Osteocyte (in vitro differentiated cells): ENCODE results near the gene SERBP1. TPM values are rescaled to one million over a fixed set of nuclear protein-coding genes. Genes with fewer than 3 reads are reported as not detected.
"Not testable (repeated sequence)": the region's sequence is repeated elsewhere in the genome, so short reads cannot be mapped to it uniquely, and the experiment has no call there.

Experiments
- DNase-seq: peaks from one replicate; pipeline ENCODE4 v3.0.0; 2021; ENCODE audit warnings: mixed read lengths; ENCODE audit not compliant: unreplicated experiment; ENCODE audit errors: extremely low spot score
- H3K27ac Mint-ChIP-seq: one replicate; pipeline ENCODE4 v1.8.0; 2021; ENCODE audit warnings: mild to moderate bottlenecking, mixed read lengths; ENCODE audit not compliant: unreplicated experiment
- H3K27me3 Mint-ChIP-seq: one replicate; pipeline ENCODE4 v1.8.0; 2021; ENCODE audit warnings: mixed read lengths; ENCODE audit not compliant: unreplicated experiment
- H3K36me3 Mint-ChIP-seq: one replicate; pipeline ENCODE4 v1.8.0; 2021; ENCODE audit warnings: mixed read lengths; ENCODE audit not compliant: unreplicated experiment
- H3K4me1 Mint-ChIP-seq: one replicate; pipeline ENCODE4 v1.8.0; 2021; ENCODE audit warnings: mixed read lengths; ENCODE audit not compliant: unreplicated experiment
- H3K4me3 Mint-ChIP-seq: one replicate; pipeline ENCODE4 v1.8.0; 2021; ENCODE audit warnings: mild to moderate bottlenecking, moderate library complexity, mixed read lengths; ENCODE audit not compliant: unreplicated experiment
- H3K9me3 Mint-ChIP-seq: one replicate; pipeline ENCODE4 v1.8.0; 2021; ENCODE audit warnings: mixed read lengths; ENCODE audit not compliant: unreplicated experiment
- total RNA-seq: library from RNA; stranded (reverse); gene quantifications from 2 replicates; pipeline ENCODE4 v1.2.1, GENCODE V29; 2021
- TF ChIP-seq, protein P1 (sequence below): fragments of 200-600 bp; sonication (generic); IDR thresholded peaks from 2 replicates; pipeline ENCODE4 v1.5.0; 2021; ENCODE audit warnings: antibody characterized with exemption, mild to moderate bottlenecking, moderate library complexity

Gene SERBP1
- total RNA-seq, 1 donor from 2014 or later, result 182 TPM

DNA sequence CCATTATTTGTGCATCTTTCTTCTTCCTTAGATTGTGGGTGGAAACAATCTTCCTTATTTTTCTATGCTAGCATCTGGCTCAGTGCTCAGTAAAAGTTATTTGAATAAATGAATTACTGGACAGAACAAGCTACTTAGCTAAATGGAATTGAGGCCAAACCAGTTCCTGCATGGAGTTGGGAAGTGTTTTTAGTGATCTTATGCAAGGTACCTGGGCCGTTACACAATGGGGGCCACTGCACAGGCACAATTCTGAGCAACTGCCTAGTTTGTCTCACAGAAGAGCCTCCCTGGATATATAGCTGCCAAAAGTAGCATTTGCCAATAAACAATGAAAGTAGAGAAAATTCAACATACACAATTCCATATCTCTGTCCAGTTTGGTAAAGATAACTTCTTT lies 27.0 kb upstream of the SERBP1 start:
- H3K27ac Mint-ChIP-seq, result no peak overlapping the region
- H3K36me3 Mint-ChIP-seq, result no peaks in the 10 kb centered on the region
- peaks cover 19% of the 10 kb centered on the region for H3K27me3 Mint-ChIP-seq
- H3K9me3 Mint-ChIP-seq, result no peaks in the 10 kb centered on the region
- TF ChIP-seq, protein P1, sequence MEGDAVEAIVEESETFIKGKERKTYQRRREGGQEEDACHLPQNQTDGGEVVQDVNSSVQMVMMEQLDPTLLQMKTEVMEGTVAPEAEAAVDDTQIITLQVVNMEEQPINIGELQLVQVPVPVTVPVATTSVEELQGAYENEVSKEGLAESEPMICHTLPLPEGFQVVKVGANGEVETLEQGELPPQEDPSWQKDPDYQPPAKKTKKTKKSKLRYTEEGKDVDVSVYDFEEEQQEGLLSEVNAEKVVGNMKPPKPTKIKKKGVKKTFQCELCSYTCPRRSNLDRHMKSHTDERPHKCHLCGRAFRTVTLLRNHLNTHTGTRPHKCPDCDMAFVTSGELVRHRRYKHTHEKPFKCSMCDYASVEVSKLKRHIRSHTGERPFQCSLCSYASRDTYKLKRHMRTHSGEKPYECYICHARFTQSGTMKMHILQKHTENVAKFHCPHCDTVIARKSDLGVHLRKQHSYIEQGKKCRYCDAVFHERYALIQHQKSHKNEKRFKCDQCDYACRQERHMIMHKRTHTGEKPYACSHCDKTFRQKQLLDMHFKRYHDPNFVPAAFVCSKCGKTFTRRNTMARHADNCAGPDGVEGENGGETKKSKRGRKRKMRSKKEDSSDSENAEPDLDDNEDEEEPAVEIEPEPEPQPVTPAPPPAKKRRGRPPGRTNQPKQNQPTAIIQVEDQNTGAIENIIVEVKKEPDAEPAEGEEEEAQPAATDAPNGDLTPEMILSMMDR, result no peak
- H3K4me3 Mint-ChIP-seq, result no peak overlapping the region
- no peaks in the 10 kb centered on the region for H3K4me1 Mint-ChIP-seq
- DNase-seq, result no peak

DNA sequence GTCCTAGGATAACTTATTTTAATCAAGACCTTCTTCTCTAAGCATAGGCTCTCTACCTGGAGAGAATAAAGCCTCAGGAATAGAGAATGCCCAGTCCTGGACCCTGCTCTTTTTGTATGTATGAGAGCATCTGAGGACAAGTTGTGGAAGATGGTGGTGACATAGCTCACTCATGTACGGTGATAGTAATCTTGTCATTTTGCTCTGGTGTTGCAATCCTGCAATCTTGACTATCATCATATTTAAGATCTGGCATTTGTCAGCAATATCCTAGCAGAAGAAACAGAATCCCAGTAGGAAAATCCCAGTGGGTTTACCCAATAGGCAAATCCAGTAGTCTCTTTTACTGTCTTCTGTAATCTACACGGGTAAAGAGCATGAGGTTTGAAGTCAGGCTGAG lies 21.6 kb upstream of the SERBP1 start:
- peaks cover 30% of the 10 kb centered on the region for H3K27me3 Mint-ChIP-seq
- TF ChIP-seq, protein P1, result no peak
- H3K4me3 Mint-ChIP-seq, result no peak overlapping the region
- DNase-seq, result no peak
- no peaks in the 10 kb centered on the region for H3K36me3 Mint-ChIP-seq
- no peaks in the 10 kb centered on the region for H3K9me3 Mint-ChIP-seq
- H3K4me1 Mint-ChIP-seq, result no peaks in the 10 kb centered on the region
- no peak overlapping the region for H3K27ac Mint-ChIP-seq

DNA sequence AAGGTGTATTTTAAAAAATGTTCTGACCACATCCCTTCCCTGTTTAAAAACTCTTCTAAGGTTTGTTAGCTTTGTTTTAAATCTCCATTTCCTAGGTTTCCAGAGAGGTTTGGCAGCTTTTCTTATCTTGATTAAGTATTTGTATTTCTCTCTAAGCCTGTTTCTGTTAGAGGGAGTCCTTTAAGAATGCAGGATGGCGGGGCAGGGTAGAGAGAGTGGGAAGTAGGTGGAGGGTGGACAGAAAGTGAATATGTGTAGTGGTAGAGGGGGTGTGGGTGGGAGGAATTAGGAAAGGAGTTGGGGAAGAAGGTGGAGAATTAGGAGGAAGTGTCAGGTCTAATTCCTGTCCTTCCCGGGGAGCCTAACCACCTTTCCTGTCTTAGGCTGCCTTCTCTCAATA lies 21.2 kb upstream of the SERBP1 start:
- Mint-ChIP-seq H3K27ac (no peak overlapping the region), H3K9me3 (no peaks in the 10 kb centered on the region), H3K36me3 (no peaks in the 10 kb centered on the region), H3K4me3 (no peak overlapping the region), H3K27me3 (peaks cover 30% of the 10 kb centered on the region), H3K4me1 (no peaks in the 10 kb centered on the region)
- TF ChIP-seq, protein P1, result no peak
- DNase-seq, result no peak

DNA sequence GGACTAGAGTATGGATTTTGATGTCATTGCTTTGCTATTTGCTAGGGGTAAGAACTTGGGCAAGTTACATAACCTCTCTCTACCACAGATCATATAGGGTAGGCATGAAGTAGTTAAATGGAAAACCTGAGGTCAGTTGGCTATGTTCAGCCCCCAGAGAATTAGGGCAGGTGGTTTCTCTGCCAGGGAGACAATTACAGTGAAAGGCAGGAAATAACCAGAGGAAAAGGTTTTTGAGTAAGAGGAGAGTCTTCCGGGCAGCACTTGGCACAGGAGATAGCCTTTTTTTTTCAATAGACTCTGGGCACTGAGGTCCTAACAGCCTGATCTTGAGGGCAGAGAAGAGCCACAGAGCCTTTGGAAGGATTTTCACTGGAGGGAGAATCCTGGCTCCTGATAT lies 16.7 kb upstream of the SERBP1 start:
- H3K27ac Mint-ChIP-seq, result no peak overlapping the region
- DNase-seq, result no peak
- H3K9me3 Mint-ChIP-seq, result no peaks in the 10 kb centered on the region
- H3K4me1 Mint-ChIP-seq, result peaks cover 4% of the 10 kb centered on the region
- H3K36me3 Mint-ChIP-seq, result no peaks in the 10 kb centered on the region
- H3K4me3 Mint-ChIP-seq, result no peak overlapping the region
- H3K27me3 Mint-ChIP-seq, result peaks cover 7% of the 10 kb centered on the region
- TF ChIP-seq, protein P1, result no peak

DNA sequence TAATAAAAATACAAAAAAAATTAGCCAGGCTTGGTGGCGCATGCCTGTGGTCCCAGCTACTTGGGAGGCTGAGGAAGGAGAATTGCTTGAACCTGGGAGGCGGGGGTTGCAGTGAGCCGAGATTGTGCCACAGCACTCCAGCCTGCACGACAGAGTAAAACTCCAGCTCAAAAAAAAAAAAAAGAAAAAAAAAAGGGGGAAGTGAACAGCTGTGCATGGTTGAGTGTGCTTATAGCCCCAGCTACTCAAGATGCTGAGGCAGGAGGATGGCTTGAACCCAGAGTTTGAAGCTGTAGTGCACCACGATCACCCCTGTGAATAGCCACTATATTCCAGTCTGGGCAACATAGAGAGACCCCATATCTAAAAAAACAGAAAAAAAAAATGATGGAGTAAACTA lies 15.8 kb upstream of the SERBP1 start:
- H3K9me3 Mint-ChIP-seq, H3K4me3 Mint-ChIP-seq, H3K27ac Mint-ChIP-seq, H3K27me3 Mint-ChIP-seq, H3K36me3 Mint-ChIP-seq, DNase-seq: not testable (repeated sequence)
- H3K4me1 Mint-ChIP-seq, result peaks cover 13% of the 10 kb centered on the region

DNA sequence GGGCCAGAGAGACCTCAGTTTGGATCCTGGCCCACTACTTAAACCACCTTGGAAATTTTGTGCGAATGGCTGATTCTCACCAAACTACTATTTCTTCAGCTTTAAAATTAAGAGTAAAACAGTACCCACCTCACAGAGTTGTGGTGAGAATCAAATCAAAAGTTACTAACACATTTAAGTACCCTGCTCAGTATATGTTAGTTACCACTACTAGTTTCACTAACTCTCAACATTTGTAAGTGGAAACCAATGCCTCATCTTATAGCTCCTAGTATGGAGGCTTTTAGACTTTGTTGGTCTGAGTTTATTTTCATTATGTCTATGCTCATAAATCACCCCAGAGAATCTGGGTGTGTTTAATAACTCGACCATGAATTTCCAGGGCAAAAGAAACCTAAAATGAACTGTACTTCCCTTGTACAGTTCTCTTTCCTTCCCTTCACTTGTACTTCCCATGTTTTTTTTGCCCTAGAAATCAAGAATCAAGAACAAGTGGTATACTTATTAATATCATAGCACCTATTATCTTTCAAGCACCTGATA lies 11.6 kb upstream of the SERBP1 start:
- DNase-seq, result no peak
- H3K4me3 Mint-ChIP-seq, result no peak overlapping the region
- H3K9me3 Mint-ChIP-seq, result no peaks in the 10 kb centered on the region
- TF ChIP-seq, protein P1, result no peak
- no peaks in the 10 kb centered on the region for H3K36me3 Mint-ChIP-seq
- peak overlapping the region; percentile 83 for H3K27ac Mint-ChIP-seq
- H3K4me1 Mint-ChIP-seq, result peaks cover 28% of the 10 kb centered on the region
- H3K27me3 Mint-ChIP-seq, result no peaks in the 10 kb centered on the region
